HG03342 (cell line): ENCODE measurements around the gene OMA1.
"Not testable (repeated sequence)": the region's sequence is repeated elsewhere in the genome, so short reads cannot be mapped to it uniquely, and the experiment has no call there.

Source experiments
- ATAC-seq: cut with Tn5 transposase; IDR thresholded peaks from one replicate; pipeline ENCODE4 v1.9.1; 2021; ENCODE audit warnings: mild to moderate bottlenecking, moderate library complexity; ENCODE audit not compliant: unreplicated experiment

The OMA1 gene

DNA sequence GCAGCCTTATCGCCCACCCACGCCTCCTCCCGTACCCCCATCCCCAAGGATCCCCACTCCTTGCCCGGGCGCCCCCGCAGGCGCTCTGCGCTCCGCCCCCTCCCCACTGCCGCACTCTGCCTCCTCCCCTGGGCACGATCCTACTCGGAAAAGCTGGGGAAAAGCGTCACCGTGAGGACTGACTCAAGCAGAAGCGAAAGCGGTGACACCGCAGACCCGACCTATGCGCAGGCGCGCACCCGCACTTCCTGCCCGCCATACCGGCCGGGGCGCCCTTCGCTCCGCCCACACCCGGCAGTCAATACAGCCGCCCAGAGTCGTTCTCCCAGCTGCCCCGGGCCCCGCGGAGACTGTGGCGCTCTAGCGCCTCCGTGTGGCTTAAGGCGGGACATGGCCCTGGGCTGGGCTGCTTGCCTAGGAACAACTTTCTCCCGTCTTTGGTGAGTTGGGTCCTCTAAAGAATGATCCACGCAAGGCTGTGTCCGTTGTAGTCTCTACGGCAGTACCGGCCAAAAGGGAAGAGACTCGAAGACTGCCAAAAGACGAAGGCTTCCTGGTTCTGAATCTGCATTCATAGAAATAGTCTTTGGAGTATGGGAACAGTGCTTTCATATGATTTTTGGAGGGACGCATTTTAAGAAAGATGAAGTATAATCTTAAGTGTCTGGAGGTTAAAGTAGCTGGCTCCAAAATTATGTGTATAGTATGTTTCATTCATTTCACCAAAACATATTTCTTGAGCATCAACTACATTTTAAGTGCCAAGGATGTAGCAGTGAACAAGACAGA lies at the start of gene OMA1:
TSS of gene OMA1 (minus strand) at position 207 of the 789 bp plus-strand sequence. CDS start 7,432 bp downstream, outside the sequence.
- ATAC-seq = peak; percentile 93

DNA sequence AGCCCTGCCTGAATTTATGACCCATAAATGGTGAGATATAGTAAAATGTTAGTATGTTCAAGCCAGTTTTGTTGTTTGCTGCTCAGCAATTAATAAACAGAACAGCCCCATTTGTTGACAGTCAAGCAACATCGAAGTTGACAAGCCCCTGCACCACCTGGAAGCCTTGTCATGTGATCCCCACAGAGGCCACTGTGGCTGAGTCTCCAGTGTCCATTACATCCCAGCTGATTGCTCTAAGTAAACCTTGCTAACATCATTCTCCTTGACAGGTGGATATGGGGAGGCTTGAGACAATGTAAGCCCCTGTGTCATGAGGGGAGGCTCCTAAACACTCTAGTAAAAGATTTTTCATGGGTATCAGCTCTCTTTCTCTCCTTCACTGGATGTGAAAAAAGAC lies 48.0 kb upstream of the OMA1 start:
- ATAC-seq = no peak

GRCh38 chr1:58592522-58593134 lies 46.1 kb upstream of the OMA1 start:
- no peak for ATAC-seq

DNA sequence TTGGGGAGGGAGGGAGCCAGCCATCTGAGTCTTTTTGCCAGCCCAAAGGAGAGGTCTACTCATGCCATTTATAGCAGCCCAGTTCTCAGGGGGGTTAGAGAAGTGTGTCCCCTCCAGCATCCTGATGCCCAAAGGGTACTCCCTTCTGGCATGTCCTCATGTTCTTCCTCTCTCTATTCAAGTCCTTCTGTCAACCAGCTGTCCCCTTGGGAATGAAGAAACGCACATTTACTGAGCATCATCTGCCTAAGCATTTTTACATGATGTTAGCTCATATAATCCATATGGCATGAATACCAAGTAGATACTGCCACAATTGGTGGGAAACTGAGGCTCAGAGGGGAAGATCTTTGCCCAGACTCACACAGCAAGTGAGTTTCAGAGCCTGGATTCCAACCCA lies 45.3 kb upstream of the OMA1 start:
- no peak for ATAC-seq

DNA sequence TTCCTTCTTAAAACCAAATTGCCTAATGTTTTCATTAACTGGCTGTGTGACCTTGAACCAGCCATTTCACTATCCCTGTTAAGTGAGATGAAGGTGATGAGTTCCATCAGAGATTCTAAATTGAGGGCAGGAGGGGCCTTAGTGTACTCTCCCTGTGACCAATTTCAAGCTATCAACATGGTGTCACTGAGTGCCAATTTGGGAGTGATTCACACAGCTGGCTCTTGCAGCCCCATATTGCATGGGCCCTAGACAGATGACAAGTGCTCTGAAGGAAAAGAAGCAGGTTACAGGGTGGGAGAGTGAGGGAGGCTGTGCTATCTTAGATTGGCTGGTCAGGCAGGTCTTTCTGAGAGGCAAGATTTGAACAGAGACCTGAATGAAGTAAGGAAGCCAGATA lies 43.5 kb upstream of the OMA1 start:
- ATAC-seq = no peak

DNA sequence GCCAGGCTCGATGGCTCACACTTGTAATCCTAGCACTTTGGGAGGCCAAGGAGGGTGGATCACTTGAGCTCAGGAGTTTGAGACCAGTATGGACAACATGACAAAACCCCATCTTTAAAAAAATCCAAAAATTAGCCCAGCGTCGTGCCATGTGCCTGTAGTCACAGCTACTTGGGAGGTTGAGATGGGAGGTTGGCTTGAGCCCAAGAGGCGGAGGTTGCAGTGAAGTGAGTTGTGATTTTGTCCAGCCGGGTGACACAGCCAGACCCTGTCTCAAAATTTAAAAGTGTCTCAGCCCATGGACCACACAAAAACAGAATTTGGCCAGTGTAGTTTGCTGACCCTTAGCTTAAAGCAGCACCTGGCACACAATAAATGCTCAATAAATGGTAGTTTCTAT lies 41.9 kb upstream of the OMA1 start:
- ATAC-seq = no peak

DNA sequence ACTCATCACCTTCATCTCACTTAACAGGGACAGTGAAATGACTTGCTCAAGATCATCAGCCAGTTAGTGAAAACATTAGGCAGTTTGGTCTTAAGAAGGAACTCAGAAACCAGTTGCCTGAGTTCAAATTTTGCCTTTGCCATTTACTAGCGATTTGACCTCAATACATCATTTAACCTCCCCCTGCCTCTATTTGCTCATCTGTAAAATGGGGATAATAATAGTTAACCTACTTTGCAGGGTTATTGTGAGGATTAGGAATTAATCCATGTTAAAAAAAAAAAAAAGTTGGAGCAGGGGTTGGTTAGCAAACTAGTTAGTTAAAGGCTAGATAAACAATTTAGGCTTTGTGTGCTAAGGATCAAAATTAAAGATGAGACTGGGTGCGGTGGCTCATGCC lies 41.1 kb upstream of the OMA1 start:
- no peak for ATAC-seq

GRCh38 chr1:58586271-58586670 lies 39.7 kb upstream of the OMA1 start:
- no peak for ATAC-seq

GRCh38 chr1:58585581-58586151 lies 39.1 kb upstream of the OMA1 start:
- ATAC-seq = no peak

- ATAC-seq = no peak
Observed at GRCh38 chr1:58585166-58585565, 38.6 kb upstream of the OMA1 start.

DNA sequence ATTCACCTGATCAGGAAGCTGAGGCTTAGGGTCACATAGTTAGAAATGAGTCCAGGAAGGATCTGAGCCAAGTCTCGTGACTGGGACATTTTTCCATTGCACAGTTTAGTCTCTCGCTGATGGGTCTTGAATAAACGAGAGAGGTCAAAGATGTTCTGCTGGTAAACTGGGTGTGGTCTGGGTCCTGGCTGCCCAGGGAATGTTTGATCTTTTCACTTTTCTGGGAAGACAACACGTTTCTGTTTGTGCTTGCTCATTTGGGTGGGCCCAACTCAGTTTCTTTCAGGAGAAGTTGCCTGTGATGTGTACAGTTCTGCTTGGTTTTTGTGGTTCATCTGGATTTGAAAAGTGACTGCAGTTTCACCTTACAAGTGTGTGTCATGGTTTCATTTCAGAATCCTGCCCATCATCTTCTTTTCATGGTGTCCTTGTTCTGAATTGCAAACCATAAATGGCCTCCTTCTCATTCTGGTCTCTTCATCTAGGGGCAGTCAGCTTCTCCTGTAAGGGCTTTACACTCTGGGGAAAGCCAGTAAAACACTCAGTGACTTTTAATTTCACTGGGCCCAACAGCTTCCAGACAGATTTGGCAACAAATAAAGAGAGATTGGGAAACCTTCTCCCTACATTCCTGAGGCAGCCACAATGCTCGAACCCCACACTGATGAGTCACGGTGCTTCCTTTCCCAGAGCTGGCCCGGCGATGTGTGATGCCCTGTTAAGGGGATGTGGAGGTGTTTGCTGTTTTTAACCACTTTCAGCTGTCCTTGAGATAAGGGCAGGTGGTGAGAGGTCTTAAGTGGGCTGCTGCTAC lies 37.8 kb upstream of the OMA1 start:
- peak; percentile 63 for ATAC-seq

DNA sequence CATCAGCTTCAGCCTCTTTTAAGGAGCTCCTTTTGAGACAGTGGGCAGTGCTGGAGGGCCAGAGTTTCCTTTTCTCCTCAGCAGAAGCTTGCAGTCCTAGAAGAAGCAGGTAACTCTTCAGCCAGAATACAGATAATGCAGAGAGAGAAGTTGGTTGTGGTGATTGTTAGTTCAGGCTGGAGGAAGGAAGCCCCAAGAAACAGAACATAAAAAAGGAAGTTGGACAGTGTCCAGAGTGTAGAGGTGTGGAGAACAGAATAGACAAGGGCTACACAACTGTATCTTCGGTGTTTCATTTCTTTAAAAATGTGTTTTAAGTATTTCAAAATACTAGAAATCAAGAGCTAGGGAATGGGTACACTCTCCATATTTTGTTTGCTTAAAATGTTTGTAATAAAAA lies 37.0 kb upstream of the OMA1 start:
- no peak for ATAC-seq

GRCh38 chr1:58582143-58582542 lies 35.6 kb upstream of the OMA1 start:
- ATAC-seq = not testable (repeated sequence)

GRCh38 chr1:58581641-58582040 lies 35.1 kb upstream of the OMA1 start:
- ATAC-seq = no peak

DNA sequence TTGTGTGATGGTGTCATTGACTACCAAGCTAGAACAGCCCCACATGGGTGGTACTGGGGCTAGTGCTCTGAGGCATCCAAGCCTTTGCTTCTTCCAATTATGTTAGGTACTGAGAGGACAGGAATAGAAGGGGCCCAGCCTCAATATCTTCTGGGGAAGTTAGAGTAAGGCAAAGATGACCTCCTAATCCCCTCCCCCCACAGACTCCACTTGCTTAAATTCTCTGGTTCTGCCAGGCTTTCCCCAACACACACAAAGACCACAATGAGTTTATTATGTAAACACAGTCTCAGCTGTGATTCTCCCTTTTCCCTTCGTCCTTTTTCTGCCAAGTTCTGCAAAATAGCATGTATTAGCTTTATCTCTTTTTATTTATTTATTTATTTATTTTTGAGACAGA lies 33.7 kb upstream of the OMA1 start:
- no peak for ATAC-seq

- no peak for ATAC-seq
Observed at GRCh38 chr1:58577654-58578030, 31.1 kb upstream of the OMA1 start.

DNA sequence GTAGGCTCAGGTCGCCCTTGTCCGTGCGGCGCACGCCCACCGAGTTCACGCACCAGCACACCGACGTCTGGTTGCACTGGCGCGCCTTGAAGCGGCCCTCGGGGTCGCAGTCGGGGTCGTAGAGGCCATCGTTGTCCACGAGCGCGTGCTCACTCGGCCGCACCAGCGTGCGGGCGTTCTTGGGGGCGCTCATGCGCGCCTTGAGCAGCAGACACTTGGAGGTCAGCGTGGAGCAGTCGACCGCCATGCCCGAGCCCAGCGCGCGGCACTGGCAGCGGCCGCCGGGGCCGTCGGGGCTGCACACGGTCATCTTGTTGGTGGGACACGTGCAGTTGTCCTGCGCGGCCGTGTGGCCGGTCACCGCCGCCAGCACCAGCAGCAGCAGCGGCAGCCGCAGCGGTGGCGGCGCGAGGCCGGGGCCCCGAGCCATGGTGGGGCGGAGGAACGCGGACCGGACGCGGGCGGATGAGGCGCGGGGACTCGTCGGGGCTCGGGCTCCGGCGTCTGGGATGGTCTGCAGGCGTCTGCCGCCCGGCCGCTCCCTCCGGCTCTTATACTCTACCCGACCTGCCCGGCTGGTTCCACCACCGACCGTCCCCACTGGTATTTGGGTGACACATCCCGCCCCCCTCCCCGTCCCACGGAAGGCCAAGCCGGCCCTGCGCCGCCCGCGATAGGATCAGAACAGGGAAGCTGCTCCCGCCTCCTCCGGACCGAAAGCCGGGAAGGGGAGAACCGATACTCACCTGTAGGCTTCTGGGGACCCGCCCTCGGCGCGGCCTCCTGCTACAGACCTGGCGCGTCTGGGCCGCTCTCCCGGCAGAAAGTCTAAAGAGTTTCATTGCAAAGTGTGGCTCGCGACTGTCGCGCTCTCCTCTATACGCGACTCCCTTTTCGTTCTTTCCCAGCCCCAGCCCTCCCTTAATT lies 30.5 kb upstream of the OMA1 start, which contains the start of gene TACSTD2:
TSS of gene TACSTD2 (minus strand) at position 526 of the 927 bp plus-strand sequence. CDS start at position 430, 96 bp downstream.
- no peak for ATAC-seq

- ATAC-seq = no peak
Observed at GRCh38 chr1:58576325-58576726, 29.8 kb upstream of the OMA1 start.

GRCh38 chr1:58575551-58576324 lies 29.2 kb upstream of the OMA1 start:
- ATAC-seq = no peak
